NCI-H2029 treated with DMSO at 0.1 percent for 48 hours (cell line): ENCODE results near the gene SLC19A2.

Experiments
- DNase-seq: peaks from one replicate; lab custom pipeline; 2025; lab: John Stamatoyannopoulos, UW

Gene SLC19A2

DNA sequence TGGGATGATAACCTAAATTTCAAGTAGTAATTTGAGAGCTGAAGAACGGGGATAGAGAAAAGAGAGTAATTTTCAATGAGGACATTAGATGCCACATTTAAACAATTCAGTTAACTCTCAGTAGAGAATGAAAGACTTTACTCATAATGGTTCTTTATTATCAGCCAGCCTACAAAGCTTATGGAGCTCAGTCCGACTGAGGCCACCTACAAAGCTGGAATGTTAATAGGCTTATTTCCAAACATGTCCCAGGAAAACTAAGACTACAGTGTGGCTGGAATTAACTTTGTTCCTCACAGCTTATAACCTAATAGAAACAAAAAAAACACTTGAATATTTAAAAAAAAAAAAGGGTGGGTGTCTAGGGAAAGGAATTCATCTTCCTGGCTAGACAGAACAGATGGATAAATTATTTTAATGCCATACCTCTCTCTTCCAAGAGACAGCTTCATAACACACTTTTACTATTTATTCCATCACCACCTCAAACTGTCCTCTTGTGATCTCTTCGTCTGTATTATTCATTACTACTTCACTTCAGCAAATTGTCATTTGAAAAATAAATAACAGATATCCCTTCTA lies 9.8 kb downstream of the SLC19A2 start:
- DNase-seq = no peak

DNA sequence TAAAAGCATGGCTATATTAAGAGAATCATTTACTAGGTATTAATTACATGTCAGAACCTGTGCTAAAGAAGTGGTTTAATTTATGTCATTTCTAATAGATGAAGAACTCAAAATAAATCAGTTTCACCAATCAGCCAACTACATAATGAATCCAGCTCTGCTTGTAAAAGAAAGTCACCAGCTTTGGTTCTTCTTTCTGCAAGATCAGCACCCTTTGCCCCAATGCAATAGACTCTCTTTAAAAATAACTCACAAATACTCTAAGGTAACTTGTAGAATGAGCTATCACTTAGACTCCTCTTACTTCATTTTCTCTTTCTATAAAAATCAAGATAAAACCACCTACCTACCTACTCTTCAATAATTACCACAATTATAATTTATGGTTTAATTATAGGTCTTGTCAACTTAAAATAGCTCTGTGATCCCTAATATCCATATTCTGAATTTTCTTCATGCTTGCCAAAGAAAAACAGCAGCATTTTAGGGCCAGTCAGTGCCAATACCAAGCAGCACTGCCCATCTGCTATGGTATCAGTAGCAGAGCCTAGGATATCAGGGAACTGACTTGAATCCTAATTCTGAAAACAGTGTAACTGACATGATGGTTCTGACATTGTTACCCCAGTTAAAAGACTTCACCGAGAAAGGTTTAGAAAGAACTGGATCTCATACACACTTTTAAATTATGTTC lies 11.3 kb downstream of the SLC19A2 start:
- no peak for DNase-seq

DNA sequence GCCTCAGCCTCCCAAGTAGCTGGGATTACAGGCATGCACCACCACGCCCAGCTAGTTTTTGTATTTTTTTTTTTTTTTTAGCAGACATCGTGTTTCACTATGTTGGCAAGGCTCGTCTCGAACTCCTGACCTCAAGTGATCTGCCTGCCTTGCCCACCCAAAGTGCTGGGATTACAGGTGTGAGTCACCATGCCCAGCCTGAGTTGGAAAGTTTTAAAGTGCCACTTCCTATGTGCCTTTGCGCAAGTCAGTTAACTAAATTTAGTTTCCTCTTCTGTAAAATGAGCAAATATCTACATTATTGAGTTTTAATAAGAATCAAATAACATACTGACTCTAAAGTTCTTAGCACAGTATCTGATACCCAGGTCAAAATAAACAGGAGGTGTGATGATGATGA lies 12.4 kb downstream of the SLC19A2 start:
- DNase-seq = no peak

DNA sequence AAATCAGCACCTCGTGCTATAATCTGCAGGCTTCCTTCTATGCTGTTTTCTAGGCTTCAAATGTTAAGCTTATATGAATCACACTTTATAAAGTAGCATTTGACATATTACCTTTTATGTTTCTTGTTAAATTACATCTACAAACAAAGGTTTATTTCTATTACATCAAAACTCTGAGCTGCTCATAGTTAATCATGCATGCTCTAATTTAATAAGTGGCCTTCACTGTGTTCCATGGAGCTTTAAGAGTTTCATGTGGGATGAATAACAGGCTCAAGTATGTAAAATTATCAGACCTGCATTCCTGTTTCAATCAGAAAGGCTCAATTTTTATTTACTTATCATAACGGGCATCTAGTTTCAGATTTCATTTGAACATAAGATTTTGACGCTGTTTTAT lies 13.0 kb downstream of the SLC19A2 start:
- no peak for DNase-seq

DNA sequence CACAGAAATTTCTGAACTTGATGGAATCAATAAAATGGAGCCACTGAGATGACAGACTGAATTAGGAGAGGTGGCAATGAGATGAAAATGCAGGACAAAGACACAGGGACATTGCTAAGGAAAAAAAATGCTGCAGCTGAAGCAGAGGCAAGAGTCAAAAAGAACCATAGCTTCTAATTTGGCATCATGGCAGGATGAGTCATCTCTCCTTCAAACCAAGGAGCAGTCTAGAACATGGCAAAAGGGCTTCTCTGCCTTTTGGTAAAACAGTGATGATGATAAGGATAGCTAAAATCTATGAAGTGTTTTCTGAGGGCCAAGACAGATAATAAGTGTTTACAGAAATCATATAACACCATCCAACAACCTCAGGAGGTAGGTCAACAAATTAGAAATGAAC lies 16.8 kb downstream of the SLC19A2 start:
- no peak for DNase-seq

DNA sequence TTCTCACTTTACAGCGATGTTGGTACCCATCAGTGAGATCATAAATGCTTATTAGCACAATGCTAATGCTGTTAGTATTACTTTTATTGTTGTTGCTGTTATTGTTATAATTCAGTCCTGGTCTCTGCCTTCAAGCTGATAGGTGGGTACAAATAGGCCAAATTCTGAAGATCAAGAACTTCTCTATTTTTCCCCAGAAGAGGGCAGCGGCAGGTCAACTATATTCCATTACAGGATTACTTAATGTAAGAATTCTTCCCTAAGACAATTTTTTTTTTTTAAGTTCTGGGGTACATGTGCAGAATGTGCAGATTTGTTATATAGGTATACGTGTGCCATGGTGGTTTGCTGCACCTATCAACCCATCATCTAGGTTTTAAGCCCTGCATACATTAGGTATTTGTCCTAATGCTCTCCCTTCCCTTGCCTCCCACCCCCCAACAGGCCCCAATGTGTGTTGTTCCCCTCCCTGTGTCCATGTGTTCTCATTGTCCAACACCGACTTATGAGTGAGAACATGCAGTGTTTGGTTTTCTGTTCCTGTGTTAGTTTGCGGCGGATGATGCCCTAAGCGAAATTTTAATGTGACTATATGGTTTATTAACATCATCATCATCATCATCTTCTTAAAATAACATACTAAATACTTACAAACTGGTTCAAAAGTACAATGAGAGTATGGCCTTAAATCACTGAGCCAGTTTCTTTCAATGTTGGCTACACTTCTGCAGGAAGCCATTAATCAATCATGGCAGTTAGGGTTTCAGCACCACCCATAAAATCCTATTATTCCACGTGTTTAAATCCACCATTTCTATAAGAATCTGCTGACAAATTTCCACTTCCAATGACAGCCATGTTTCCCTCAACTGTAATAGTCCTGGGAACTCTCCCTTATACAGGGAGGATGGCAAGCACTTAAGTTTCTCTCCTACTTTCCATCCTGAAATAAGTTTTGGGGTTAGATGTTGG lies 19.2 kb downstream of the SLC19A2 start:
- DNase-seq = peak; percentile 5

DNA sequence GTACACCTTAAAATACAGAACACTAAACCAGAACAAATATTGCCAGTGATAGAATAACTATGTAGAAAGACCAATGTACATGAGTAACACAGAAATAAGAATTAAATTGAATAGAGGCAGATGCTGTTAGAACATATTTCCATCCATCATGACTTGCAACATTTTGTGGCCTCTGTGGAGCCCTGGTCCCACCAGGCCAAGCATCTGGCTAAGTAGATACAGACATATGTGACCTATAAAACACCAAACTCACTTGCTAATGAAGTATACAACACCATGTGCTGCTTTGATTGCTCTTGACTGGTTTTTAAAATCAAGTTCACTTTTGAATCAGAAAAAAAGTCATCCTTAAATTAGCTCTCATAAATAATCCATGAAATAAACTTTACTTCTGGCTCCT lies 20.5 kb downstream of the SLC19A2 start:
- DNase-seq = no peak

DNA sequence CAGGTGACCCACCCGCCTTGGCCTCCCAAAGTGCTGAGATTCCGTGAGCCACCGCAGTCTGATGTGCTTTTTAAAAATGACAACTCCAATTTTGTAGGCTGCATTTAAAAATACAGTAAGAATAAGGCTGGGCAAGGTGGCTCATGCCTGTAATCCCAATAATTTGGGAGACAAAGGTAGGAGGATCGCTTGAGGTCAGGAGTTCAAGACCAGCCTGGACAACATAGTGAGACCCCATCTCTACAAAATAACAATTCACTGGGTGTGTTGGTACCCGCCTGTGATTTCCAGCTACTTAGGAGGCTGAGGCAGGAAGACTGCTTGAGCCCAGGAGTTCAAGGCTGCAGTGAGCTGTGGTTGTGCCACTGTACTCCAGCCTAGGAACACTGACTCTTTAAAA lies 23.4 kb downstream of the SLC19A2 start:
- DNase-seq = no peak

DNA sequence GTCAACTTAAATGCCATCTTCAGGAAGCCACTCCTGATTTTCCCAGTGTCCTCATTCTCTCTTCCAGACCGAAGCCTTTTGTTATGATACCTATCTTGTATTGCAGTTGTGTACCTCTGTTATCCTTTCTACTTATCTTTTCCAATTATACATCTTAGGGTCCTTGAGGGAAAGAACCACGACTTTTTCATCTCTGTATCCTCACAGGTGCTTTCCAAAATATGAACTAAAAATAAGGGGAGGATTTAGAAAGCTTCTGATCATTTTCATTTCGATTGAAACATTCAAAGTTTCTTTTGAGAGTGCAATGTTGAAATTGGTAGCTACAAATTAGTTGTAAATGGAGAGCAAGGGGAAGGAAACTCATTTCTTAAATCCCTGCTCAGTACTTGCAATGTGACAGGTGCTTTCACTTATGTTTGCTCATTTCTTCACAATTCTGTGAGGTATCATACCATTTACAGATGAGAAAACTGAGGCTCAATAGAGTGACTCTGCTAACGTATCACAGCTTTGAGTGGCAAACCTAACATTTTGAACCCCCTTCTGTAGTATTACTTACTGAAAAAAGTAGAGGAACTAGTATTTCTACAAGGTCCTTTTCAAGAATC lies 24.2 kb downstream of the SLC19A2 start:
- no peak for DNase-seq

DNA sequence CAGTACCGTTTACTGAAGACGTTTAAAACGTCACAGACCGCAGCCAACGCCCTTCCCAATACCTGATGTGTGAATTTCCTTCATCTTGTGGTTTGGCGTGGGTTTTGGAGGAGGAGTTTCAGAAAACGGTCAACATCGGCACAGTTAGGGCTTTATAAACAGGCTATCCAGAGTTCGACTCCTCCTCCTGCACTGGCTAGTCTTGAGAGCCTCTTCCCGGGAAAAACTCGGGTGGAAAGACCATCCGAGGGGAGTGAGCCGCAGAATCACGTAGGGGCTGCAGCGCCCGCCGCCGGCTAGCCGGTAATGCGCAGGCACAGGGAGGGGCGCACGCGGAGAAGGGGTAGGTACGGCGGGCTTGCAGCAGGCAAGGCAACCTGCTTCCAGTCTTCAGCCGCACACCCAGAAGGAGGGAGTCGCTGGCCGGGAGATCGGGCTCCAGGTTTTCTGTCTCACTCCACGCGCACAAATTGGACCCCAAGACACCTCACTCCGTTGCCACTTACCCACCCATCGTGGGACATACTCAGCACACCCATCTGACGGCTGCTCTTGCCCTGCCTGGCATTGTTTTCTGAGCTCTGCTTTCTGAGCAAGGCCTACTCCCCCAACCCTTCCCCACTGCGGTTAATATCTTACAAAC lies 25.4 kb downstream of the SLC19A2 start:
- DNase-seq = no peak

DNA sequence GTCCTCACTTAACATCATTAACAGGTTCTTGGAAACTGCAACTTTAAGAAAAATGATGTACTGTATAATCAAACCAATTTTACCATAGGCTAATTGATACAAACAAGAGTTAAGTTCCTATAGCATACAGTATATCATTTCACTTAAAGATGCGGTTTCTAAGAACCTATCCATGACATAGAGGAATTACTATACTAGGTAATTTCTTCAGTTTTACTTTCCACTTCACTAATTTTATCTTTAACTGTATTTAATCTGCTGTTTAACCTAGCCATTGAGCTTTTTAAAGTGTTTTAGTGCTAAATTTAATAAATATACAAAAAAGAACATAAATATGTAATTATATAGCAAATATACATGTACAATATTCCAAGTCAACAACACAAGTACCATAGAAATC lies 28.3 kb downstream of the SLC19A2 start:
- DNase-seq = no peak

DNA sequence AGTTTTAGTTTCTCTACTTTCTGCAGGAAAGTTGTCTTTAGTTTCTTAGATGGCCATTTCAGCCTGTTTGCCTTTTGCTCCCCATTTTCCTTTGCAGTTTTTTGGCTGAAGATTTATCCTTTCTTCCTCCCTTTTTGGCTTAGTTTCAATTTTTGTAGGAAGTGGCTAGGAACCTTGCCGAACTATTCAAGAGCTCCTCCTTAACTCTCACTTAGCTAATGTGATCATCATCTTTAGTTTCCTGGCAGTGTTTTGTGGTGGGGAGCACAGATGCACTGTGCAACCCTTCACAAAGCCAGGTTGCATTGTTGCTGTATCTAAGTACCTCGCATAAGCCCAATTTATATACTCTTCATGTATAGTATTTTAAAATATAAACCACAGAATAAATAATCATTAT lies 29.7 kb downstream of the SLC19A2 start:
- no peak for DNase-seq

DNA sequence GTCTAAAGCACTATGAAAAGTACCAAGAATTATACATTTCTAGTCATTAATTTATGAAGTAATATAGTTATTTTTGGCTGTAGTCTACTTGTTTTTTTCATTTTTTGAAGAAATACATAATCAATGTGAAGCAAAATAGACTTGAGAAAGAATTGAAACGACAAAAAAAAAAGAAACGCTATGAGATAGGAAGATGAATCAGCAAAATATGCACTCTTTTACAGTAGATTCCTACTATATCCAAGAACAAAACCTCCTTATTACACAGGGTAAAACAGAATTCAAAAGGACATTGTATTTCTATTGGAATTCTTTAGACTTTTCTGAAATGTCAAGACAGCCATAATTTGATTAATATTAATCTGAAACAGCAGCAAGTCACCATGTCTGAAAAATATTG lies 32.8 kb downstream of the SLC19A2 start:
- no peak for DNase-seq

DNA sequence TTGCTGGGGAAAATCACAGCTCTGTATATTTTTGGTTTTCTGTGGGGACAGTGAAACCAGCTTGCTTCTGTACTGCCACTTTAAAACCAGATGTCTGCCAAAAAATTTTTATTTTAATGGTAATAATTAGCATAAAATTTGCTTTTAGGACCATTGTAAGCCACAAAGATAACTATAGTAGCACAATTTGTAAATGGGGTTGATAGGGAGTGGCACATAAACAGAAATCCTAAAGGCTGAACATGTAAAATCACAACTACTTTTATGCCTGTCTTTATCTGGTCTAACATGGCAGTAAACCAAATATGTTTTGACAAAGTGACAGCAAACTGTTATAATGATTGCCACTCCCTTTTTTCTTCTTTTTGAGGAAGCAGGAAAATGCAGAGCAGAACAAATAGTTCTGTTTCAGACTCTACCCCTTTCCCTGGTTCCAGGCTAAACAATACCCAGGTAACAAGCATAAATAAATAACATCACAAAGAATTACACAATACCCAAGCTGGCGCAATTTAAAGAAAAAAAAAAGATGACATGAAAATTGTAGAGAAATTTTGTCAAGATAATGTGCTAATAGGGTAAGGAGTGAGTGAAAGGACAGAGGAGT lies 34.4 kb downstream of the SLC19A2 start:
- no peak for DNase-seq

DNA sequence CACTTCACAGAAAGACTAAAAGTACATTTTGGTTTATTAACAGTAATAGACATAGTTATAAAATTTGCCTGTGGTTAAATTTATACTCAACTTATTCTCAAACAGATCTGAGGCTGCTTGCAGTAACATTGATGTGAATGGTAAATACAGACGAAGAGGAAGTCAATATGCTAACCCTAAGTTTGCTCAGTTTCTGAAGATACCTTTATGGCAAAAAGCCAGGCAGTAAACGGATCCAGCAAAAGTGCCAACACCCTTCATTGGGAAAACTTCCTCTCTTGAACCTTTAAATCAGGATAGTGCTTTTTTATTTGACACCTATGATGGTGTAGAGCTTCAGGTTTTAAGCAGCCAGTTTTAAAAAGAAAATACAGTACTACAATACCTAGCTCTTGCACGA lies 41.8 kb downstream of the SLC19A2 start:
- DNase-seq = no peak

DNA sequence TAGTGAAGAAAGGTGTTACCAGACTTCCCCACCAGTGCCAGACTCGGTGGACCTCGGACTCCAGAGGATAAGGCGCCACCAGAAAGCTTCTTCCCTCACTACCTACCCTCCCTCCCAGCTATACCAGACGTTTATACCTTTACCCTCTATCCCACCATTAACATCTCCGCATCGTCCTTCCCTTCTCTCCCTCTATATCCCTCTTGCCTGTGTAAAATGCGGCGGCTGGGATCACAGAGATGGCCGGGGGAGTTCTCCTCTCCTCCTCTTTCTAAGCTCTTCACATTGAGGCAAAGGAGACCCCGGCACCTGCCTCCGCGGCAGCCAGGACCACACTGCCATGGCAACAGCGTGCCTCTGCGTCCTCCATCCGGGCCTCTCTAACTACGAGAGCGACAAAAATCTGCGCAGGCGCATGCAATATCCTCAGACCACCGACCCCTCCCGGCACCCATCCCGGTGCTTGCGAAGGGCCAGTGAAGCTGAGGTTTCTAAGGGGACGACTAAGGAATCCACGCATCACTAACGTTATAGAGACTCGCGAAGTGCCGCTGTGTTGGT lies 58.6 kb downstream of the SLC19A2 start, which contains the start of gene CCDC181:
Gene CCDC181, minus strand, starts transcription at position 394 of the 561 bp plus-strand sequence. CDS start 2,547 bp downstream, outside the sequence.
- DNase-seq = no peak

DNA sequence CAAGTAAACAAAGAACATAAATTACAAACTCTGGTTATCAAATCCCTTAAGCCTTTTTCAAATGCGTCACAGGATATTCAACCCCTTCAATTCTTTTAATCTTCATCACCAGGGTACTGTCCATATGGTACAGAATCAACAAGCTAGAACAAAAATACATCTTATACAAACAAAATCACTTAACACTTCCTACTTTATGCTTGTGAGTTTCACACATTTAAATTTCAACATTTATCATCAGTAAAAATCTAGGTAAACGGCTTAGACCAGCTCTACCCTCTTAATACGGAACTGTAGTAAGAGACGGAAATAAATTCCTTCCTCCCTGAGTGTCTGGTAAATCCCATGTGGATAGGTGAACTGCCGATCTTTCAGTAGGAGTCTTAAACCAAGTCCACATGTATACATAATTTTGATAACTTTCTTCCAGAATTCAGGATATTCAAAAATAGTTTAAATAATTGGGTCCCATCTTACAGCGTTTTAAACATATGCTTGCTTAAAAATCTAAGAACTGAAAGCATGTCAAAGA lies 59.5 kb downstream of the SLC19A2 start:
- DNase-seq = no peak

DNA sequence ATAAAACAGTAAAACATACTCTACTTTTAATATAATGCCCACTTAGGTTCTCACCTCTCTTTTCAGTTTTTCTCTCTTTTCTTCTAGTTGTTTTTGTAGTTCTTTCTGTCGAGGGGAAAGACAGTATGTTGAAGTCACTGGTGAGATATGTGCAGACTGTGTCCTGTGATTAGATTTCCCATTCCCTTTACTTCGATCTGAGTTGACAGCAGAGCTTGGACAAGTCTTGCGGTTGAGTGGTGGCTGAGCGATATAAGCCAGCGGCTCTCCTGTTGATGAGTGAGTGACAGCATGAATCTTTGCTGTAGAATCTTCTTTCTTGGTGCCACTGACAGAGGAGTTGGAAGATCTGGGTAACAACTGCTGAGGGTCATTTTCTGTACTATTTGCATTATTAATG lies 64.4 kb downstream of the SLC19A2 start:
- no peak for DNase-seq

DNA sequence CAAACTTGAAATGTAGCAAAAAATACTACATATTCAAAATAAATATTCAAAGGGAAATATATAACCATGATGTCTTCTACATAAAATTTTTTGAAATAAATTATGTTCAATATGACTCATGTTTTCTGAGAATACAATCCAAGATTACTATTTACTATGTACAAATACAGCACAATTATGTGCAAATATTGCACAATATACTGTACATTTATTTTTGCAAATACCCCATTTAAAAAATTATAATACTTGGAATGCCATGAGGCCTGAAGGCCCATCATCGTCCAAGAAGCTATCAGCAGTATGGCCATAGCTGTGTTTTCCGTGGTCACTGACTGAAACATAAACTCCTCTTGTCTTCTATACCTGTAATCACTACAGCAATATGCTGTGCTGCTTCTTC lies 70.8 kb downstream of the SLC19A2 start:
- no peak for DNase-seq
